Trophoblast cell (in vitro differentiated cells and primary cell): Measurements from ENCODE around the gene RIN3.
A peak's percentile ranks its signal among the peaks of the same experiment; 100 is the strongest.

ENCODE experiments used
- DNase-seq, 2 donors: peaks; one replicate each; pipeline ENCODE4 v3.0.0-alpha.2; 2016
- H2AFZ ChIP-seq: 2 replicates; pipeline ENCODE4 v1.6.1; 2013; ENCODE audit warnings: low read length, moderate library complexity, mild to moderate bottlenecking; ENCODE audit not compliant: insufficient read depth, poor library complexity
- H2AK5ac ChIP-seq: 2 replicates; pipeline ENCODE4 v1.6.1; 2013; ENCODE audit warnings: mild to moderate bottlenecking, low read length
- H2BK120ac ChIP-seq: 2 replicates; pipeline ENCODE4 v1.6.1; 2013; ENCODE audit warnings: low read length, mild to moderate bottlenecking, moderate library complexity; ENCODE audit not compliant: insufficient read depth, poor library complexity
- H2BK12ac ChIP-seq: 2 replicates; pipeline ENCODE4 v1.6.1; 2013; ENCODE audit warnings: mild to moderate bottlenecking, low read length, moderate library complexity
- H2BK5ac ChIP-seq: 2 replicates; pipeline ENCODE4 v1.6.1; 2013; ENCODE audit warnings: low read length, low read depth, moderate library complexity, mild to moderate bottlenecking; ENCODE audit not compliant: poor library complexity
- H3K14ac ChIP-seq: 2 replicates; pipeline ENCODE4 v1.6.1; 2013; ENCODE audit warnings: mild to moderate bottlenecking, low read length
- H3K18ac ChIP-seq: 2 replicates; pipeline ENCODE4 v1.6.1; 2013; ENCODE audit warnings: mild to moderate bottlenecking, low read length
- H3K23ac ChIP-seq: 2 replicates; pipeline ENCODE4 v1.6.1; 2013; ENCODE audit warnings: low read length
- H3K27ac ChIP-seq: 2 replicates; pipeline ENCODE4 v1.5.1; 2013; ENCODE audit warnings: low read depth, mild to moderate bottlenecking, inconsistent platforms, low read length, moderate library complexity
- H3K27me3 ChIP-seq: 2 replicates; pipeline ENCODE4 v1.6.1; 2013; ENCODE audit warnings: inconsistent platforms, mild to moderate bottlenecking, low read length, moderate library complexity; ENCODE audit not compliant: insufficient read depth
- H3K36me3 ChIP-seq, 2 experiments: 1 replicate in 1 of 2; 2 replicates in 1 of 2; pipeline ENCODE4 v1.6.1; 2013; ENCODE audit warnings: low read length in 2 of 2, mild to moderate bottlenecking in 2 of 2, moderate library complexity in 1 of 2; ENCODE audit not compliant: insufficient read depth in 2 of 2, control insufficient read depth in 1 of 2
- H3K4ac ChIP-seq: 2 replicates; pipeline ENCODE4 v1.6.1; 2013; ENCODE audit warnings: low read depth, mild to moderate bottlenecking, low read length, moderate library complexity
- H3K4me1 ChIP-seq, 2 experiments: 1 replicate in 1 of 2; 2 replicates in 1 of 2; pipeline ENCODE4 v1.6.1; 2013; ENCODE audit warnings: low read length in 2 of 2, mild to moderate bottlenecking in 2 of 2, moderate library complexity in 1 of 2; ENCODE audit not compliant: insufficient read depth in 2 of 2, control insufficient read depth in 1 of 2
- H3K4me2 ChIP-seq: 2 replicates; pipeline ENCODE4 v1.6.1; 2013; ENCODE audit warnings: inconsistent platforms, mild to moderate bottlenecking, low read length, moderate library complexity
- H3K4me3 ChIP-seq: 2 replicates; pipeline ENCODE4 v1.5.1; 2013; ENCODE audit warnings: mild to moderate bottlenecking, low read depth, low read length, inconsistent platforms
- H3K79me1 ChIP-seq: one replicate; pipeline ENCODE4 v1.6.1; 2013; ENCODE audit warnings: low read length
- H3K79me2 ChIP-seq: 2 replicates; pipeline ENCODE4 v1.6.1; 2013; ENCODE audit warnings: low read length, mild to moderate bottlenecking; ENCODE audit not compliant: control insufficient read depth, insufficient read depth, poor library complexity
- H3K9ac ChIP-seq: 2 replicates; pipeline ENCODE4 v1.6.1; 2013; ENCODE audit warnings: mild to moderate bottlenecking, low read length
- H3K9me3 ChIP-seq: 2 replicates; pipeline ENCODE4 v1.6.1; 2013; ENCODE audit warnings: low read depth, mild to moderate bottlenecking, control low read depth, inconsistent platforms, low read length; ENCODE audit not compliant: insufficient read depth
- H4K12ac ChIP-seq: 2 replicates; pipeline ENCODE4 v1.6.1; 2013; ENCODE audit warnings: low read depth, mild to moderate bottlenecking, low read length, moderate library complexity
- H4K8ac ChIP-seq: 2 replicates; pipeline ENCODE4 v1.6.1; 2013; ENCODE audit warnings: low read depth, mild to moderate bottlenecking, low read length, moderate library complexity
- H4K91ac ChIP-seq: one replicate; pipeline ENCODE4 v1.6.1; 2013; ENCODE audit warnings: low read depth, mild to moderate bottlenecking, low read length, moderate library complexity
- WGBS: extraction: QIAGEN DNeasy Blood & Tissue Kit; methylation state at CpG from one replicate; pipeline ENCODE4 v1.1.7; 2013; ENCODE audit warnings: missing lambda C conversion rate; ENCODE audit not compliant: insufficient read length, insufficient coverage; ENCODE audit errors: extremely low coverage; 5-methylcytosine and 5-hydroxymethylcytosine counted together

Gene RIN3

DNA sequence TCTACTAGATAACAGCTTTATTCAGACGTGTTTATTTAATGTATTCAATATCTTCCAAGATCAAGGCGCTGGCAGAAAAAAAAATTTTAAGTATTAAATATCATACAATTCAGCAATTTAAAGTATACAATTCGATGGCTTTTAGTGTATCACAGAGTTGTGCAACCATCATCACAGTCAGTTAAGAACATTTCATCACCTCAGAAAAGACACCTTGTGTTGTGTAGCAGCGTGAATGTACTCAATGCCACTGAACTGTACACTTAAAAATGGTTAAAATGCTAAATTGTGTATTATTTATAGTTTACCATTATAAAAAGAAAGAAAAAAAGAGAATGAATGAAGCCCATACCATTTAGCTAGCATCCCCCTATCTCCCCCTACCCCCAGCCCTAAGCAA, 96.4 kb downstream of the RIN3 start:
- Histone ChIP-seq H3K9ac (no peak overlapping the region), H4K8ac (no peak overlapping the region), H3K79me2 (no peaks in the 10 kb centered on the region), H3K23ac (no peak overlapping the region), H3K4me2 (no peak overlapping the region), H3K27me3 (no peaks in the 10 kb centered on the region), H3K36me3 (peaks cover 0 to 2% of the 10 kb centered on the region in 2 experiments), H3K27ac (no peak overlapping the region), H4K91ac (no peak overlapping the region), H3K14ac (no peak overlapping the region), H3K4me1 (peaks cover 4 to 5% of the 10 kb centered on the region in 2 experiments), H4K12ac (no peak overlapping the region), H2AFZ (no peak overlapping the region), H2BK5ac (no peak overlapping the region), H3K9me3 (no peaks in the 10 kb centered on the region), H2BK12ac (no peak overlapping the region), H3K4ac (no peak overlapping the region), H2AK5ac (no peak overlapping the region), H3K79me1 (no peaks in the 10 kb centered on the region), H3K4me3 (no peak overlapping the region), H2BK120ac (no peak overlapping the region), H3K18ac (no peak overlapping the region)
- no peak for DNase-seq
- no CpG with 5 or more reads among the region's 4 CpGs for WGBS

DNA sequence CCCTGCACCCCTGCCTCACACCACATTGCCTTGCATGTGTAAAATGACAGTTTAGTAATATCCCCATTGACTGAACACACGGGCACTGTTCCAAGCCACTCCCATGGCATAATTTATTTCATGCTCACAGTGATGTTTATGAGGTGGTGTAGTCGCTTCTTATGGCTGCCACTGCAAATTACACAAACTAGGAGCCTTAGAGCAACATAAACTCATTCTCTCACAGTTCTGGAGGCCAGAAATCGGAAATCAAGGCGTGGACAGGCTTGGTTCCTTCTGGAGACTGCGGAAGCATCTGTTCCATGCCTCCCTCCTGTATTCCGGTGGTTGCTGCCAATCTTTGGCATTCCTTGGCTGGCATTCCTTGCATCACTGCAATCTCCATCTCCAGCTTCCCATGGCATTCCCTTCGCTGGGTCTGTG, 97.3 kb downstream of the RIN3 start:
- Histone ChIP-seq H3K4me1 (peaks cover 4 to 5% of the 10 kb centered on the region in 2 experiments), H2BK12ac (no peak overlapping the region), H3K23ac (no peak overlapping the region), H3K18ac (no peak overlapping the region), H3K14ac (no peak overlapping the region), H3K9ac (no peak overlapping the region), H4K12ac (no peak overlapping the region), H3K4me3 (no peak overlapping the region), H3K36me3 (peaks cover under 1 to 2% of the 10 kb centered on the region in 2 experiments), H3K79me2 (no peaks in the 10 kb centered on the region), H3K79me1 (no peaks in the 10 kb centered on the region), H4K91ac (no peak overlapping the region), H4K8ac (no peak overlapping the region), H2AK5ac (no peak overlapping the region), H3K9me3 (no peaks in the 10 kb centered on the region), H2AFZ (no peak overlapping the region), H2BK5ac (no peak overlapping the region), H3K4ac (no peak overlapping the region), H2BK120ac (no peak overlapping the region), H3K27me3 (no peaks in the 10 kb centered on the region), H3K27ac (no peak overlapping the region), H3K4me2 (no peak overlapping the region)
- no peak for DNase-seq
- WGBS, result no CpG with 5 or more reads among the region's 7 CpGs

GRCh38 chr14:92613008-92613658, 99.6 kb downstream of the RIN3 start:
- Histone ChIP-seq H3K4me2 (no peak overlapping the region), H2BK5ac (no peak overlapping the region), H3K4me3 (no peak overlapping the region), H3K79me2 (no peaks in the 10 kb centered on the region), H3K9ac (no peak overlapping the region), H3K4me1 (peaks cover 4 to 5% of the 10 kb centered on the region in 2 experiments), H3K36me3 (peaks cover 1 to 2% of the 10 kb centered on the region in 2 experiments), H3K4ac (no peak overlapping the region), H3K27ac (no peak overlapping the region), H4K8ac (no peak overlapping the region), H3K18ac (no peak overlapping the region), H2AFZ (no peak overlapping the region), H2BK120ac (no peak overlapping the region), H3K27me3 (no peaks in the 10 kb centered on the region), H2AK5ac (no peak overlapping the region), H2BK12ac (no peak overlapping the region), H3K9me3 (no peaks in the 10 kb centered on the region), H4K91ac (no peak overlapping the region), H3K23ac (no peak overlapping the region), H3K14ac (no peak overlapping the region), H4K12ac (no peak overlapping the region), H3K79me1 (no peaks in the 10 kb centered on the region)
- no CpG with 5 or more reads among the region's 11 CpGs for WGBS
- peak; percentile 7 to 50 for DNase-seq

GRCh38 chr14:92613681-92614260, 100.2 kb downstream of the RIN3 start:
- Histone ChIP-seq H2BK120ac (no peak overlapping the region), H3K14ac (no peak overlapping the region), H3K4me3 (no peak overlapping the region), H3K79me1 (no peaks in the 10 kb centered on the region), H4K8ac (no peak overlapping the region), H2BK12ac (no peak overlapping the region), H3K27ac (no peak overlapping the region), H3K9me3 (no peaks in the 10 kb centered on the region), H3K18ac (no peak overlapping the region), H3K4ac (no peak overlapping the region), H3K9ac (no peak overlapping the region), H4K91ac (no peak overlapping the region), H2BK5ac (no peak overlapping the region), H3K4me1 (peaks cover 4 to 5% of the 10 kb centered on the region in 2 experiments), H3K4me2 (no peak overlapping the region), H3K23ac (no peak overlapping the region), H2AK5ac (no peak overlapping the region), H4K12ac (no peak overlapping the region), H3K27me3 (no peaks in the 10 kb centered on the region), H2AFZ (no peak overlapping the region), H3K36me3 (peaks cover 1 to 2% of the 10 kb centered on the region in 2 experiments), H3K79me2 (no peaks in the 10 kb centered on the region)
- no peak for DNase-seq
- no CpG with 5 or more reads among the region's 10 CpGs for WGBS
